ENCODE data around the gene TBX15. TPM values are rescaled to one million over a fixed set of nuclear protein-coding genes. Genes with fewer than 3 reads are reported as not detected.
A peak's percentile ranks its signal among the peaks of the same experiment; 100 is the strongest.

Gene TBX15
- total and polyA plus RNA-seq, 8 donors = 0.05 to 0.14 (median 0.09) TPM; not detected in 3

DNA sequence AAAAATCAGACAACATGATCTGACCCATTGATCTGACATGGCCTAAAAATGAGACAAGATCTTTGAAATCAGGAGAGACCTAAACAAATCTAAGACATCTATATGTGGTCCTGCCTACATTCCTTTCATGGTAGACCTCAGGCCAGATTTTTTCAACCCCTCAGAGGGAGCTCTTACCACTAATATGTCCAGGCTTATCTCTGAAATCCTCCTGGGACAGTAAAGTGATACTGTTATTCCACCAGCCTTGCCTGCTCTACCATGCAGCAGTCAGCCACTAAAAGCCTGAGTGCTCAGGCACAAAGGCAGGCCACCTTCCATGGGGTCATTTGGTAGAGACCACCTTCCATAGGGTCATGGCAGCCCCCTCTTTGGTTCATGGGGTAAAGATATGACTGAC, 126.9 kb downstream of the TBX15 start:
- Histone ChIP-seq H3K36me3 (no peaks in the 10 kb centered on the region), H3K9me3 (no peaks in the 10 kb centered on the region), H3K4me3 (no peak overlapping the region), H3K4me1 (no peaks in the 10 kb centered on the region), H3K27ac (no peak overlapping the region), H3K27me3 (no peaks in the 10 kb centered on the region)
- TF ChIP-seq, protein P1, sequence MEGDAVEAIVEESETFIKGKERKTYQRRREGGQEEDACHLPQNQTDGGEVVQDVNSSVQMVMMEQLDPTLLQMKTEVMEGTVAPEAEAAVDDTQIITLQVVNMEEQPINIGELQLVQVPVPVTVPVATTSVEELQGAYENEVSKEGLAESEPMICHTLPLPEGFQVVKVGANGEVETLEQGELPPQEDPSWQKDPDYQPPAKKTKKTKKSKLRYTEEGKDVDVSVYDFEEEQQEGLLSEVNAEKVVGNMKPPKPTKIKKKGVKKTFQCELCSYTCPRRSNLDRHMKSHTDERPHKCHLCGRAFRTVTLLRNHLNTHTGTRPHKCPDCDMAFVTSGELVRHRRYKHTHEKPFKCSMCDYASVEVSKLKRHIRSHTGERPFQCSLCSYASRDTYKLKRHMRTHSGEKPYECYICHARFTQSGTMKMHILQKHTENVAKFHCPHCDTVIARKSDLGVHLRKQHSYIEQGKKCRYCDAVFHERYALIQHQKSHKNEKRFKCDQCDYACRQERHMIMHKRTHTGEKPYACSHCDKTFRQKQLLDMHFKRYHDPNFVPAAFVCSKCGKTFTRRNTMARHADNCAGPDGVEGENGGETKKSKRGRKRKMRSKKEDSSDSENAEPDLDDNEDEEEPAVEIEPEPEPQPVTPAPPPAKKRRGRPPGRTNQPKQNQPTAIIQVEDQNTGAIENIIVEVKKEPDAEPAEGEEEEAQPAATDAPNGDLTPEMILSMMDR (IDR thresholded peaks at IDR 0.05) = no peak
- intact Hi-C loops (cut with DNase I) = no loop called here
- DNase-seq = no peak
- FAIRE-seq = no peak
- ATAC-seq = no peak

DNA sequence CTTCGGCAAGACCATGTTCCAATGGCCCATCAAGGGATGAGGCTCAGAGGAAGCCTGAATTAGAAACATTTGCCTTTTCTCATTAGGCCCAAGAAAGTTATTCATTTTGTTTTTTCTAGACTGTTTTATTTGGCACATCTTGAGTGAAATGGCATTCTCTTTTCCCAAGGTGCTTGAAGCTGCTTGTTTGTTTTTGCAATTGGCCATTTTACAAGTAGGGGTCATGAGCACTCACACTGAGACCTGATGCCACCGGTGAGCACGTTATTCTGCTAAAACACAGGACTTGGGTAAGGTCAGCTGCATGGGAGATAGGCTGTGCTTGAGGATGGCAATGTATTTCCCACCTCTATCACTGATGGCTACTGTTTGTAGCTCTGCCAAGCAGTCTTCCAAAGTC, 128.1 kb downstream of the TBX15 start:
- Histone ChIP-seq H3K27me3 (no peaks in the 10 kb centered on the region), H3K36me3 (no peaks in the 10 kb centered on the region), H3K9me3 (no peaks in the 10 kb centered on the region), H3K4me1 (no peaks in the 10 kb centered on the region), H3K4me3 (no peak overlapping the region), H3K27ac (no peak overlapping the region)
- WGBS, 2 donors = 63 to 70% methylated on average over 3 of the region's 3 CpGs
- ATAC-seq (no peak), FAIRE-seq (no peak), DNase-seq (no peak)
- intact Hi-C loops (cut with DNase I) = no loop called here
- TF ChIP-seq, protein P1 (IDR thresholded peaks at IDR 0.05) = no peak

DNA sequence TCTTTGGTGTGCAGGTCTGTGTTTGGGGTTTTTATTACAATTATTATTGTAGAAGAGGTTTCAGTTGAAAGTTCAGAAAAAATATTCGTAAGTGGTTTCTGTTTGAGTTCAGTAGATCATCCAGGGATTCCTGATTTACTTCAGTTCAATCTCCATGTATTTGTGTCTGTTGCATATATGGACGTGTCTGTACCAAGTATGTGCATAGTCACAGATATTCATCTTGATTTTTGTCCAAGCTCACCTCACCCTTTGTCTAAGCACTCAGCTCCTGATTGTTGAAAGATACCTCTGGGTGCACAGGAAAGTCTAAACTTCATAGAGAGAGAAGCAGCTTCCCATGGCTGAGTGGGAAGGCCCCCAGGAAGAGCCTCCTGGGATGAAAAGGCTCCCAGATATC, 141.7 kb downstream of the TBX15 start:
- intact Hi-C loops (cut with DNase I) = no loop called here
- Histone ChIP-seq H3K4me3 (no peak overlapping the region), H3K9me3 (no peaks in the 10 kb centered on the region), H3K27me3 (no peaks in the 10 kb centered on the region), H3K4me1 (no peaks in the 10 kb centered on the region), H3K36me3 (no peaks in the 10 kb centered on the region), H3K27ac (no peak overlapping the region)
- WGBS, 2 donors = 44 to 66% methylated on average over 2 of the region's 2 CpGs
- FAIRE-seq (no peak), DNase-seq (no peak), ATAC-seq (no peak)
- TF ChIP-seq, protein P1 (IDR thresholded peaks at IDR 0.05) = no peak

DNA sequence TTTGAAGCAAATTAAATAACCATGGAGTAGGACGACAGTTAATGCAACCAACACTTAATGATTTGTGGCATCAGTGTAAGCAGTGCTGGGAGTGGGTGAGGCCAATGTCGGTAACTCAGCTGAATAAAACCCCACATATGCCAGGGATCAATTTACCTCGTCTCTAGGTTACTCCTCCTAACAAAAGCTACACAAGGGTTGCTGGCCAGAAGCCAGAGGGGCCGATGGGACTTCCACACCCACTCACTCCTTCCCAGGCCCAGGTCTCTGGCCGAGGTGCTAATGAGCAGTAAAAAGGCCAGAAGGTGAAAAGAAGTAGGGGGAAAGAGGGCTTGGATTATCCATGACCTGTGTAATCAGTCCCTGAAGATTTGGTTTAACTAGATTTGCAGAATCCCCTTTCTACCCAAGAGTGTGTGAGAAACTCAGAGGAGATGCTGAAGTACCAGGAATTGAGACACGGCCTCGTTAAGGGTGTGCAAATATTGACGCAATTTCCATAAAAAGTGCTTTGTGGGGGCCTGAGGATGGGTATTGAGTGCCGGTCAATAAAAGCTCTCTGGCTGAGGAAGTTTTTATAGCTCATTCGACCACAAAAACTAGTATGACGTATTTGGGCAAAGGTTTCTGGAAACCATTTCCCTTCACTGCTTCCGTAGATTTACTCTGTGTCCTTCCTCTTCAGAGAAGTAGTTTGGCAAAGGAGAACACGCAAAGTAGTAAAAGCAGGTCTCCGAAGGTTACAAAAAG, 145.5 kb downstream of the TBX15 start:
- H3K36me3 ChIP-seq = no peaks in the 10 kb centered on the region
- 41% methylated on average over 14 of the region's 14 CpGs for whole genome bisulfite sequencing, 2 donors
- intact Hi-C loops (cut with DNase I) = no loop called here
- ATAC-seq (no peak), FAIRE-seq (no peak), DNase-seq (peak in 1 of 6 donors; percentile 19)
- no peak overlapping the region for H3K27ac ChIP-seq
- H3K9me3 ChIP-seq = no peaks in the 10 kb centered on the region
- H3K4me3 ChIP-seq = no peak overlapping the region
- TF ChIP-seq, protein P1 (IDR thresholded peaks at IDR 0.05) = no peak
- H3K27me3 ChIP-seq = no peaks in the 10 kb centered on the region
- no peaks in the 10 kb centered on the region for H3K4me1 ChIP-seq

DNA sequence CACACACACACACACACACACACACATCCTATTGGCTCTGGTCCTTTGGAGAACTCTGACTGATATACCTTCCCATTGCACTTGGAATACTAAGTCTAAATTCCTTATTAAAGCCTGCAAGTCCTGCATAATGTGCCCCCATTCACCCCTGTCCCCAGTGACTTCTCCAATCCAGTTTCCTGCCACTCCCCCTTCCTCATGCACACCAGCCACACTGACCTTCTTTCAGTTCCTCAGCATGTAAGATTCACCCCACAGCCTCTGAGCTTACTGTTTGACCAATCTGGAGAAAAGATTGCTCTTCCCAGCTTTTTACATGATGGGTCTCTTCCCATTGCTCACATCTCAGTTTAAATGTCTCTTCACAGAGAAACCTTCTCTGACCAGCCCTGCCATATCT, 146.6 kb downstream of the TBX15 start:
- Histone ChIP-seq H3K27me3 (no peaks in the 10 kb centered on the region), H3K27ac (no peak overlapping the region), H3K4me3 (no peak overlapping the region), H3K4me1 (no peaks in the 10 kb centered on the region), H3K9me3 (no peaks in the 10 kb centered on the region), H3K36me3 (no peaks in the 10 kb centered on the region)
- no peak for ATAC-seq
- TF ChIP-seq, protein P1 (IDR thresholded peaks at IDR 0.05) = no peak
- DNase-seq = no peak
- FAIRE-seq = no peak
- intact Hi-C loops (cut with DNase I) = no loop called here

Data from pancreas (tissue), 10 donors.